Dendritic cell treated with granulocyte-macrophage colony-stimulating factor and Interleukin-4, amounts not matched to agents 40 ng/mL and 50 ng/mL, for 4 days (primary cell): ENCODE measurements around the gene PHACTR3.

Experiments used
- H3K27ac Mint-ChIP-seq: one replicate; pipeline ENCODE4 v1.8.0; 2022; ENCODE audit warnings: mild to moderate bottlenecking, mixed read lengths
- H3K27me3 Mint-ChIP-seq: one replicate; pipeline ENCODE4 v1.8.0; 2022; ENCODE audit warnings: mild to moderate bottlenecking, mixed read lengths
- H3K36me3 Mint-ChIP-seq: one replicate; pipeline ENCODE4 v1.8.0; 2022; ENCODE audit warnings: low read depth, mixed read lengths
- H3K4me1 Mint-ChIP-seq: one replicate; pipeline ENCODE4 v1.8.0; 2022; ENCODE audit warnings: low read depth, mixed read lengths
- H3K4me3 Mint-ChIP-seq: one replicate; pipeline ENCODE4 v1.8.0; 2022; ENCODE audit warnings: mild to moderate bottlenecking, moderate library complexity, mixed read lengths
- H3K9me3 Mint-ChIP-seq: one replicate; pipeline ENCODE4 v1.8.0; 2022; ENCODE audit warnings: mixed read lengths
- intact Hi-C: fragments of 100-400 bp; cut with micrococcal nuclease; formaldehyde crosslinking; loops from one replicate; pipeline ENCODE4 v1.15.0; 2022

PHACTR3 gene

GRCh38 chr20:59664421-59664941 lies 60.1 kb downstream of the PHACTR3 start:
- Mint-ChIP-seq H3K9me3 (no peaks in the 10 kb centered on the region), H3K36me3 (no peaks in the 10 kb centered on the region), H3K27me3 (peaks cover 23% of the 10 kb centered on the region), H3K4me3 (no peak overlapping the region), H3K27ac (no peak overlapping the region), H3K4me1 (no peaks in the 10 kb centered on the region)
- intact Hi-C loops, result no loop called here

- peaks cover 28% of the 10 kb centered on the region for H3K27me3 Mint-ChIP-seq
- no peak overlapping the region for H3K4me3 Mint-ChIP-seq
- H3K27ac Mint-ChIP-seq, result no peak overlapping the region
- H3K36me3 Mint-ChIP-seq, result no peaks in the 10 kb centered on the region
- H3K4me1 Mint-ChIP-seq, result no peaks in the 10 kb centered on the region
- intact Hi-C loops, result no loop called here
- H3K9me3 Mint-ChIP-seq, result no peaks in the 10 kb centered on the region
These were observed 61.6 kb downstream of the PHACTR3 start for GRCh38 chr20:59665656-59666555.

- H3K27ac Mint-ChIP-seq, result no peak overlapping the region
- H3K9me3 Mint-ChIP-seq, result no peaks in the 10 kb centered on the region
- peaks cover 25% of the 10 kb centered on the region for H3K27me3 Mint-ChIP-seq
- intact Hi-C loops, result no loop called here
- no peaks in the 10 kb centered on the region for H3K36me3 Mint-ChIP-seq
- H3K4me1 Mint-ChIP-seq, result no peaks in the 10 kb centered on the region
- no peak overlapping the region for H3K4me3 Mint-ChIP-seq
These were observed 62.2 kb downstream of the PHACTR3 start for GRCh38 chr20:59666586-59666985.

DNA sequence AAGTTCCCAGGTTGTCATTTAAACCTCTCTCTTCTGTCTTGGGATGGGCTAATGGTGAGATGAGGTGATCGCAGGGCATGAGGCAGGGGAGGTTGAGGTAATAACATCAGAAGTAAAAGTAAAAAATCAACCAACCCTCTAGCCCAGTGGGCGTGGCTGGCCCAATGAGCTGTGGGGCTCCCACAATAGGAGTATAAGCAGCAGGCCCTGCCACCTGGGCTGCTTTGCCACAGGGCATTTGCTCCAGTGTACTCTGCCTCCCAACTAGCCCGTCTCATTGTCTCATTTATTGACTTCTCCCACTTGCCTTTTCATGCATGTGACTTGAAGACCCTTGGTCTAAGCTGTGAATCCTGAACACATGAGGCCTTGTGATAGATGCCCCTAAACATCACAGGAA lies 62.8 kb downstream of the PHACTR3 start:
- Mint-ChIP-seq H3K36me3 (no peaks in the 10 kb centered on the region), H3K27me3 (peaks cover 24% of the 10 kb centered on the region), H3K4me1 (no peaks in the 10 kb centered on the region), H3K4me3 (no peak overlapping the region), H3K27ac (no peak overlapping the region), H3K9me3 (no peaks in the 10 kb centered on the region)
- intact Hi-C loops, result no loop called here

DNA sequence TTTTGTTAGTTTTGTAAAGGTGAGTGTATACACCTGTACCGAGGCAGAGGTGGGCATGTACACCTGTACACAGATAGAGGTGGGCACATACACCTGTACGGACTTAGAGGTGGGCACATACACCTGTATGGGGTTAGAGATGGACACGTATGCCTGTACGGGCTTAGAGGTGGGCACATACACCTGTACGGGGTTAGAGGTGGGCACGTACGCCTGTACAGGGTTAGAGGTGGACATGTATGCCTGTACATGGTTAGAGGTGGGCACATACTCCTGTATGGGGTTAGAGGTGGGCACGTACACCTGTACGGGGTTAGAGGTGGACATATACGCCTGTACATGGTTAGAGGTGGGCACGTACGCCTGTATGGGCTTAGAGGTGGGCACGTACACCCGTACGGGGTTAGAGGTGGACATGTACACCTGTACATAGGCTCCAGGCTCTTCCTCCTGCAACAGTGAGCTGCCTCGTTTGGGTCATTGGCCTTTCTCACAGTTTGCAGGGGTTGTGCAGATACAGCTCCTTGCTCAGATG lies 63.7 kb downstream of the PHACTR3 start:
- H3K27ac Mint-ChIP-seq, result no peak overlapping the region
- no peaks in the 10 kb centered on the region for H3K9me3 Mint-ChIP-seq
- H3K36me3 Mint-ChIP-seq, result no peaks in the 10 kb centered on the region

DNA sequence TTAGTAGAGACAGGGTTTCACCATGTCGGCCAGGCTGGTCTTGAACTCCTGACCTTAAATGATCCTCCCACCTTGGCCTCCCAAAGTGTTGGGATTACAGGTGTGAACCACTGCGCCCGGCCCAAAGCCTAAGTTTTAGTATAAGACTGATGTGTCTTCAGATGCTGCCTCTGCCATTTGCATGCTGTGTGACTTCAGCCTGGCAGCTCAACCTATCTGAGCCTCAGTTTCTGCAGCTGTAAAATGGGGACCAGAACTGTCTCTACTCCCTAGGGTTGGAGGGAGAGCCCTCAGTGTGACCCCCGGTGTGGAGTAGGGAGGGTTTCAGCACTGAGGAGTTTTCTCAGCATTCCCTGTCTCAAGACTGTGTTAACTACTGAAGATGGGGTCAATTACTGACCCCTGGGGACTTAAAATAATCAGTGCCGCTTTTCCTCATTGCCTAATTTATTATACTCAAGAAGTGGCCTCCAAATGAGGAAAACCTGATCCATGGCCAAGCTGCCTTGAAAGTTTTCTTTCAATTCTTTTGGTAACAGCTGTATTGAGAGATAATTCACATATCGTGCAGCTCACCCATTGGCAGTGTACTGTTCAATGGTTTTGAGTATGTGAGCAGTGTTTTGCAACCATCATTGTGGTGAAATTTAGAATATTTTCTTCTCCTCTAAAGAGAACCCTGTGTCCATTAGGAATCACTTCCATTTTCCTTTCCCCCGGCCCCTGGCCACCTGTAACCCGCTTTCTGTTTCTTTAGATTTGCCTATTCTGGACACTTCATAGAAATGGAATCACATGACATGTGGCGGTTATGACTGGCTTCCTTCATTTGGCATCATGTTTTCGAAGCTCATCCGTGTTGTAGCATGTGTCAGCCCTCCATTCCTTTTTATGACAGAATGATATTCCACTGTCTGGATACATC lies 64.8 kb downstream of the PHACTR3 start:
- intact Hi-C loops, result no loop called here
- Mint-ChIP-seq H3K27me3 (peaks cover 19% of the 10 kb centered on the region), H3K4me3 (no peak overlapping the region), H3K27ac (no peak overlapping the region), H3K36me3 (no peaks in the 10 kb centered on the region), H3K4me1 (peaks cover 5% of the 10 kb centered on the region), H3K9me3 (no peaks in the 10 kb centered on the region)

More for the DNA sequence above, 63.7 kb downstream of the PHACTR3 start:
- H3K4me1 Mint-ChIP-seq, result no peaks in the 10 kb centered on the region
- H3K27me3 Mint-ChIP-seq, result peaks cover 19% of the 10 kb centered on the region
- no peak overlapping the region for H3K4me3 Mint-ChIP-seq
- intact Hi-C loops, result no loop called here

GRCh38 chr20:59670786-59671492 lies 66.6 kb downstream of the PHACTR3 start:
- Mint-ChIP-seq H3K4me3 (no peak overlapping the region), H3K36me3 (no peaks in the 10 kb centered on the region), H3K27ac (no peak overlapping the region), H3K4me1 (peaks cover 10% of the 10 kb centered on the region), H3K27me3 (peaks cover 18% of the 10 kb centered on the region), H3K9me3 (no peaks in the 10 kb centered on the region)
- intact Hi-C loops, result no loop called here

- Mint-ChIP-seq H3K27me3 (peaks cover 22% of the 10 kb centered on the region), H3K9me3 (no peaks in the 10 kb centered on the region), H3K27ac (no peak overlapping the region), H3K36me3 (no peaks in the 10 kb centered on the region), H3K4me1 (peaks cover 10% of the 10 kb centered on the region), H3K4me3 (no peak overlapping the region)
- intact Hi-C loops, result no loop called here
These were observed 67.5 kb downstream of the PHACTR3 start for GRCh38 chr20:59671661-59672471.

DNA sequence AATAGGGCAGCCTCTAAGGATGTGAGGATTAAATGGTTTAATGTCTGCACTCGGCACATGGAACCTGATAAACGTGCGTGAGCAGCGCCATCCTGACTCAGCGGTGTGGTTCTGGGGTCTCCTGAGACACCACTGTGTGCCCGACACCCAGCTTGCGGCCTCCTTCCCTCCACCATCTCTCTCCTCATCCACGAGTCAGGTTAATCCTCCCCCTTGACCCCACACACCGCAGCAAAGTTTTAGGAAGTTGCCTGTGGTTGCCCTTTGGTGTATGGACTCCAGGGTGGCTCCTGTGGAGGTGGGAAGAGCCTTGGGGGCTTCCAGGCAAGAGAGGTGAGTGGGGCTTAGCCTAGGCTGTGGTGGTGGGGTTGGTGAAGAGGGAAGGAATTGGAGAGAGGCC lies 68.2 kb downstream of the PHACTR3 start:
- H3K9me3 Mint-ChIP-seq, result no peaks in the 10 kb centered on the region
- no peaks in the 10 kb centered on the region for H3K36me3 Mint-ChIP-seq
- H3K4me3 Mint-ChIP-seq, result no peak overlapping the region
- intact Hi-C loops, result no loop called here
- peaks cover 29% of the 10 kb centered on the region for H3K27me3 Mint-ChIP-seq
- H3K27ac Mint-ChIP-seq, result no peak overlapping the region
- H3K4me1 Mint-ChIP-seq, result peaks cover 10% of the 10 kb centered on the region

- no peaks in the 10 kb centered on the region for H3K9me3 Mint-ChIP-seq
- H3K27me3 Mint-ChIP-seq, result peaks cover 32% of the 10 kb centered on the region
- no peak overlapping the region for H3K4me3 Mint-ChIP-seq
- peaks cover 10% of the 10 kb centered on the region for H3K4me1 Mint-ChIP-seq
- intact Hi-C loops, result no loop called here
- H3K36me3 Mint-ChIP-seq, result no peaks in the 10 kb centered on the region
- no peak overlapping the region for H3K27ac Mint-ChIP-seq
These were observed 69.1 kb downstream of the PHACTR3 start for GRCh38 chr20:59673288-59673997.

GRCh38 chr20:59673998-59674445 lies 69.7 kb downstream of the PHACTR3 start:
- Mint-ChIP-seq H3K9me3 (no peaks in the 10 kb centered on the region), H3K27me3 (peaks cover 36% of the 10 kb centered on the region), H3K27ac (no peak overlapping the region), H3K4me1 (peaks cover 10% of the 10 kb centered on the region), H3K4me3 (no peak overlapping the region), H3K36me3 (no peaks in the 10 kb centered on the region)
- intact Hi-C loops, result no loop called here

GRCh38 chr20:59676126-59676850 lies 71.9 kb downstream of the PHACTR3 start:
- H3K4me3 Mint-ChIP-seq, result no peak overlapping the region
- no peak overlapping the region for H3K27ac Mint-ChIP-seq
- peaks cover 35% of the 10 kb centered on the region for H3K27me3 Mint-ChIP-seq
- H3K36me3 Mint-ChIP-seq, result no peaks in the 10 kb centered on the region
- H3K4me1 Mint-ChIP-seq, result peaks cover 10% of the 10 kb centered on the region
- H3K9me3 Mint-ChIP-seq, result no peaks in the 10 kb centered on the region
- intact Hi-C loops, result no loop called here
